Small intestine (tissue), 7 donors: ENCODE results near the gene BEST1. TPM values are rescaled to one million over a fixed set of nuclear protein-coding genes. Genes with fewer than 3 reads are reported as not detected.
"Not testable (repeated sequence)": the region's sequence is repeated elsewhere in the genome, so short reads cannot be mapped to it uniquely, and the experiment has no call there.

Experiments
- DNase-seq, 2 donors: peaks; one replicate each; pipeline versions ENCODE4 v3.0.0 to v3.0.0-alpha.2; 2013
- FAIRE-seq: peaks from 2 replicates; lab custom pipeline; 2012; peaks lifted over from hg19 to GRCh38; lab: Jason Lieb, UNC
- H3K27ac ChIP-seq, 3 donors: one replicate each; pipeline ENCODE4 v1.5.1; 2013; ENCODE audit warnings: low read length in 2 of 3, mild to moderate bottlenecking in 2 of 3, control low read depth in 1 of 3, inconsistent platforms in 1 of 3, low read depth in 1 of 3, moderate library complexity in 1 of 3
- H3K27me3 ChIP-seq, 3 donors: one replicate each; pipeline ENCODE4 v1.6.1; 2013; ENCODE audit warnings: low read length in 3 of 3, inconsistent platforms in 1 of 3; ENCODE audit not compliant: control insufficient read depth in 3 of 3, insufficient read depth in 3 of 3
- H3K36me3 ChIP-seq, 3 donors: one replicate each; pipeline ENCODE4 v1.6.1; 2013; ENCODE audit warnings: low read length in 3 of 3, inconsistent platforms in 1 of 3, low read depth in 1 of 3, mild to moderate bottlenecking in 1 of 3, moderate library complexity in 1 of 3; ENCODE audit not compliant: control insufficient read depth in 3 of 3, insufficient read depth in 2 of 3
- H3K4me1 ChIP-seq, 3 donors: one replicate each; pipeline ENCODE4 v1.6.1; 2013; ENCODE audit warnings: low read length in 2 of 3, inconsistent platforms in 1 of 3, low read depth in 1 of 3, mild to moderate bottlenecking in 1 of 3, moderate library complexity in 1 of 3; ENCODE audit not compliant: control insufficient read depth in 3 of 3, insufficient read depth in 2 of 3
- H3K4me3 ChIP-seq, 3 donors: one replicate each; pipeline ENCODE4 v1.5.1; 2013; ENCODE audit warnings: low read length in 3 of 3, control low read depth in 1 of 3, inconsistent platforms in 1 of 3, low read depth in 1 of 3, mild to moderate bottlenecking in 1 of 3, moderate library complexity in 1 of 3
- H3K9me3 ChIP-seq, 2 donors: one replicate each; pipeline ENCODE4 v1.6.1; 2013; ENCODE audit warnings: low read depth in 1 of 2, low read length in 1 of 2; ENCODE audit not compliant: control insufficient read depth in 2 of 2, insufficient read depth in 1 of 2
- WGBS, 3 donors: extraction: QIAGEN DNeasy Blood & Tissue Kit; methylation state at CpG; one replicate each; pipeline ENCODE4 v1.1.7; 2013; 5-methylcytosine and 5-hydroxymethylcytosine counted together
- polyA plus RNA-seq, 4 donors: library from polyadenylated mRNA; stranded (reverse) in 3 of 4; unstranded in 1 of 4; fragments of 200-250 nt in 3 of 4; fragments of 120-200 nt in 1 of 4; gene quantifications; one replicate each; pipeline versions ENCODE4 v1.2.1 to v1.2.3, GENCODE V29; 2013
- donor health status: healthy with polysubstance abuse.
- donor health status: control.
- donor health status: control.
- donor health status: Bipolar disorder and iron deficiency.
- donor health status: healthy.

The BEST1 gene
- polyA plus RNA-seq, 4 donors: 2.7 to 4.7 (median 3.9) TPM

DNA sequence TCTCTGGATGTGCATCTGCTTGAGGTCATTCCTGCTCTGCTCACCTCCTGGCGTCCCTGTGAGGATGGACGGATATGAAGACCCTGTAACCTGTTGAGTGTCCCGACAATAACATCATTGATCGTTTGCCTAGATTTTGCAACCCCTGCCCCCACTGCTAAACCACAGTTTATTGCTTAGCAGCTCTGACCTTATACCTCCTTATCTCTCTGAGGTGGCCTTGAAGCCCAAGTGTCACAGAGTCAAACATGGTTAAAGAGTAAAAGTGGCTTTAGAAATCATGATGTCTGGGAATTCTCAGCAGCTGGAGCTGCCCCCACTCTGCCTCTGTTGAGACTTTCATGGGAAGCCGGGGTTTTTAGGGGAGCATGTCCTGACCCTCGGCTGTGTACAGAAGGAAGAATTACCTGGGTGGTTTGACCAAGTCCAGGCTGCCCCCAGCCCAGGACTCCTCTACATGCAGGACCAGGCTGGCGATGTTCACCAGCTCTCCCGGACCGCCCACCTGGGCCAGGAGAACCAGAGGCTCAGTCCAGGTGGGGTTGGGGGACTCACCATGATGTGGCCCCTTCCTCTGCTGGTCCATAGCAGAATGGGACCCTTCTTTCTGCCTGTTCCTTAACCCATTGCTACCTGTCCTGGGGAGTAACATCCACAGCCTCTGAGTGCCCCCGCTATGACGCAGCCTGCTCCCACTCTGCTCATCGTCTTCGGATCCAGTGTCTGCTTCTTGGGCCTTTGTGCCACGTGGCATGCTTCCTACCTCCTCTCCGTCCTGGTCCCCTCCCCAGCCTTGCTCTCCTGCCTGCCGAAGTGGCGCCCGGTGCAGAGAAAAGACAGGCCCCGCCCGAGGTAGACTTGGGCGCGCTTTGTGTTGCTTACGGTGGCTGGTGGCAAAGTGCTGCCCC is 50.6 kb downstream of the BEST1 start:
- H3K27ac ChIP-seq: peak overlapping the region; percentile 67 to 78 (median 78)
- peak in 1 of 2 donors; percentile 49 for DNase-seq

DNA sequence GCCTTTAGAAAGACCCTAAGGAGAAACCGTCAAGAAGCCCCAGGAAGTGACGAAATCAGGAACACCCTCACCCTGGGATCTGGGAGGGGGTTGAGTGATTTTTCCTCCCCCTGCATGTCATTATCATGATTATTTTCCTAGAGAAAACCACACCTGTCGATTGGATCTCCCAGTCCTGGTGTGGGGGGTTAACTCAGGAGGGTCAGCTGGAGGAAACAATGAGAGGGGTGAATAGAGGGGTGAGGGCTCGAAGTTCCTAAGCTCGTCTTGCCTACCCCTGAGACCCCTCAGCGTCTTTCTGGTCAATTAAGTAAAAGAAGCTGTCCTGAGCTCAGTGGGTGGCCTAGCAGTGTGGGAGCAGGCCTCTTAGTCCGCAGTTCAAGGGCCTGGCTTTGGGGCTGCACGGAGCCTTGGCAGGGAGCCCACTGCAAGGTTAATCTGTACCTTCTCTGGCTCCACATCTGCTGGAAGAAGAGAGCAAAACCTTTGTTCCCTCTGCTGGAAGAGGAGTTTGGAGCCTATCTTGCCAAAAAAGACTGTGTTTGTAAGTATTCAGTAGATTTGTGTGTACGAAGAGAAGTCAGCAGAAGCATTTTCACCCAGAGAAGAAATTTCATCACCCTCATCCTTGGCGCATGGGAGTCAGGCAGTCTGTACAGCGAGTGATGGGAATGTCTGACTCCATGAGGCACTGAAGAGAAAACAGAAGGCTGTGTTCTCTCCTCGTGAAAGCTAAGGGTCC is 51.5 kb downstream of the BEST1 start:
- peak overlapping the region; percentile 67 to 78 (median 78) for H3K27ac ChIP-seq
- DNase-seq (peak; percentile 83 to 89), FAIRE-seq (no peak)
- 15 to 41% (median 21%) methylated on average over 12 of the region's 12 CpGs for WGBS, 3 donors
- H3K27me3 ChIP-seq: no peaks in the 10 kb centered on the region
- H3K9me3 ChIP-seq: peaks cover 1 to 17% of the 10 kb centered on the region in 2 donors
- peaks cover 0 to 2% (median 0%) of the 10 kb centered on the region in 3 donors for H3K36me3 ChIP-seq
- peaks cover 0 to 21% (median 0%) of the 10 kb centered on the region in 3 donors for H3K4me1 ChIP-seq
- no peak overlapping the region for H3K4me3 ChIP-seq

More for the DNA sequence above, 50.6 kb downstream of the BEST1 start:
- Histone ChIP-seq H3K4me3 (no peak overlapping the region), H3K36me3 (peaks cover 0 to 2% (median 0%) of the 10 kb centered on the region in 3 donors), H3K27me3 (no peaks in the 10 kb centered on the region), H3K9me3 (peaks cover 1 to 17% of the 10 kb centered on the region in 2 donors), H3K4me1 (peaks cover 0 to 21% (median 0%) of the 10 kb centered on the region in 3 donors)
- WGBS, 3 donors: 48 to 76% (median 60%) methylated on average over 23 of the region's 23 CpGs
- no peak for FAIRE-seq

DNA sequence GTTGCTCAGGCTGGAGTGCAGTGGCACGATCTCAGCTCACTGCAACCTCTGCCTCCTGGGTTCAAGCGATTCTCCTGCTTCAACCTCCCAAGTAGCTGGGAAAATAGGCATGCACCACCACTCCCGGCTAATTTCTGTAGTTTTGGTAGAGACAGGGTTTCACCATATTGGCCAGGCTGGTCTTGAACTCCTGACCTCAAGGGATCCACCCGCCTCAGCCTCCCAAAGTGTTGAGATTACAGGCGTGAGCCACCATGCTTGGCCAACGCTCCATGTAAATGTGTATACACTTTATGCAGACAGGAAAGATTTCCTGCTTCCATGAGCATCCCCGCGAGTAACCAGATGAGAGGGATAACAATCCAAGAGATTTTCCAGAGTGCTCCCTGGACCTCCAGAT is 52.1 kb downstream of the BEST1 start:
- DNase-seq, H3K27me3 ChIP-seq, H3K36me3 ChIP-seq, H3K4me3 ChIP-seq, FAIRE-seq: not testable (repeated sequence)
- WGBS, 3 donors: 85 to 90% (median 88%) methylated on average over 8 of the region's 8 CpGs
- peak overlapping the region; percentile 55 to 78 (median 67) for H3K27ac ChIP-seq
- H3K4me1 ChIP-seq: peaks cover 0 to 21% (median 0%) of the 10 kb centered on the region in 3 donors
- peaks cover 1 to 17% of the 10 kb centered on the region in 2 donors for H3K9me3 ChIP-seq

DNA sequence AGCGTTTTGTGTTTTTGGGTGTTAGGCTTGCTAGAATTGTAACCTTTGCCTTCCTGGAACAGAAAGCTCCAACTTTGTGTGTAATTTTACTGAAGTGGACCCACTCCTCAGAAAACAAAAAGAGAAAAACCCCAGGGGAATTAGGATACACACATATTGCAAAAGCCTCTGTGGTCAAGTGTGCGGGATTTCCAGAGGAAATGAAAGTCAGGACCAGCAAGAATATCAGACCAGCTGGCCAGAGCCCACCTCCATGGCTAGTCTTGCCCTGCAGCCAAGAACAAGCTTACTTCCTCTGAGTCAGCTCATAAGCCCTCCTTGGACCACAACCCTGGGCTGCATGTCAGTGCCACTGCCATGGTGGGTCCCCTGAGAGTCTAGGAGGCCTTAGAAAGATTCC is 54.3 kb downstream of the BEST1 start:
- Histone ChIP-seq H3K36me3 (no peaks in the 10 kb centered on the region), H3K4me3 (no peak overlapping the region), H3K27ac (peak overlapping the region in 1 of 3 donors; percentile 58), H3K9me3 (peaks cover 0 to 5% of the 10 kb centered on the region in 2 donors), H3K27me3 (no peaks in the 10 kb centered on the region), H3K4me1 (peaks cover 0 to 21% (median 0%) of the 10 kb centered on the region in 3 donors)
- FAIRE-seq (no peak), DNase-seq (no peak)
- WGBS, 3 donors: 47 to 72% (median 58%) methylated on average over 2 of the region's 2 CpGs

DNA sequence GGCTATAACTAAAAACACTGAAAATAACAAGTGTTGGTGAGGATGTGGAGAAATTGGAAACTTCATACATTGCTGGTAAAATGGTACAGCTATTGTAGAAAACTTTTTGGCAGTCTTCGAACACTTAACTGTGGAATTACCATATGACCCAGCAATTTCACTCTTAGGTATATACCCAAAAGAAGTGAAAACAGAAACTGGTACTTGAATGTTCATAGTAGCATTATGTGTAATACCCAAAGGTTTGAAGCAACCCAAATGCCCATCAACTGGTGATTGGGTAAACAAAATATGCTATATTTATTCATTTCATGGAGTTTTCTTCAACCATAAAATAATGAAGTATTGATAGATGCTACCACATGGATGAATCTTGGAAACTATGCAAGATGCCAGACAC is 58.0 kb downstream of the BEST1 start:
- FAIRE-seq: no peak
- no peak overlapping the region for H3K4me3 ChIP-seq
- WGBS, 3 donors: 64 to 94% (median 85%) methylated on average over 1 of the region's 1 CpG
- H3K36me3 ChIP-seq: no peaks in the 10 kb centered on the region
- no peaks in the 10 kb centered on the region for H3K9me3 ChIP-seq
- H3K27me3 ChIP-seq: no peaks in the 10 kb centered on the region
- DNase-seq: no peak
- peaks cover 0 to 4% (median 0%) of the 10 kb centered on the region in 3 donors for H3K4me1 ChIP-seq
- no peak overlapping the region for H3K27ac ChIP-seq

GRCh38 chr11:62010935-62011528 is 60.9 kb downstream of the BEST1 start:
- Histone ChIP-seq H3K4me3 (no peak overlapping the region), H3K4me1 (peaks cover 0 to 9% (median 4%) of the 10 kb centered on the region in 3 donors), H3K9me3 (no peaks in the 10 kb centered on the region), H3K36me3 (no peaks in the 10 kb centered on the region), H3K27me3 (no peaks in the 10 kb centered on the region), H3K27ac (no peak overlapping the region)
- WGBS, 3 donors: 80 to 100% (median 99%) methylated on average over 4 of the region's 4 CpGs
- no peak for DNase-seq
- FAIRE-seq: no peak

GRCh38 chr11:62011881-62012280 is 61.7 kb downstream of the BEST1 start:
- H3K36me3 ChIP-seq: no peaks in the 10 kb centered on the region
- no peak for FAIRE-seq
- no peak overlapping the region for H3K27ac ChIP-seq
- peaks cover 0 to 9% (median 4%) of the 10 kb centered on the region in 3 donors for H3K4me1 ChIP-seq
- DNase-seq: no peak
- no peaks in the 10 kb centered on the region for H3K27me3 ChIP-seq
- H3K9me3 ChIP-seq: no peaks in the 10 kb centered on the region
- 90 to 94% (median 92%) methylated on average over 9 of the region's 9 CpGs for WGBS, 3 donors
- no peak overlapping the region for H3K4me3 ChIP-seq

DNA sequence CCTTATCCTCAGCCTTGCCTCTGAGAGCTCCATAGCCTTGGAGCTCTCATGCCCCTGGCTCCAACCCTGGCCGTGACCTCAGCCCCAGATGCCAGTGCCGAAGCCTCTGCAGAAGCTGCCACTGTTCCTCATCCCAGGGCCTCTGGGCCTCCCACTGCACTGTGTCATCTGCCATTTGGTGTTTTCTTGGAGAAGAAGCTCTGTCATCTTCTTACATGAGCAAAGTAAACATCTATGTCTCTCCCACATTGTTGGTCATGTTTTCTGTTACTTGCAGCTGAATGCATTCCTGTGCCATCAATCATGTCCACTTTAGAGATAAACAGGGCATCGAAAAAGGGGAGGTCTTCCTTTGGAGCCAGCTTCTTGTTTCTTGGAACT is 62.3 kb downstream of the BEST1 start:
- DNase-seq (no peak), FAIRE-seq (no peak)
- Histone ChIP-seq H3K27ac (no peak overlapping the region), H3K4me3 (no peak overlapping the region), H3K4me1 (peaks cover 0 to 9% (median 4%) of the 10 kb centered on the region in 3 donors), H3K36me3 (no peaks in the 10 kb centered on the region), H3K9me3 (no peaks in the 10 kb centered on the region), H3K27me3 (no peaks in the 10 kb centered on the region)
- WGBS, 3 donors: 82 to 92% (median 86%) methylated on average over 3 of the region's 3 CpGs
